Fibroblast of lung (primary cell): Measurements from ENCODE around the gene FAM20C.

Experiments used
- EZH2 ChIP-seq: IDR thresholded peaks from 2 replicates; pipeline ENCODE4 v1.5.1; 2012; ENCODE audit warnings: low read length, control low read depth, mild to moderate bottlenecking; ENCODE audit errors: missing control alignments
- TF ChIP-seq, protein P1 (sequence below), 2 donors: IDR thresholded peaks in 1 of 2; conservative IDR thresholded peaks in 1 of 2; 1 replicate in 1 of 2; 2 replicates in 1 of 2; pipeline ENCODE4 v1.5.1; 2011 to 2012; ENCODE audit warnings: low read length in 2 of 2, control low read depth in 1 of 2, inconsistent platforms in 1 of 2, low read depth in 1 of 2, mild to moderate bottlenecking in 1 of 2

DNA sequence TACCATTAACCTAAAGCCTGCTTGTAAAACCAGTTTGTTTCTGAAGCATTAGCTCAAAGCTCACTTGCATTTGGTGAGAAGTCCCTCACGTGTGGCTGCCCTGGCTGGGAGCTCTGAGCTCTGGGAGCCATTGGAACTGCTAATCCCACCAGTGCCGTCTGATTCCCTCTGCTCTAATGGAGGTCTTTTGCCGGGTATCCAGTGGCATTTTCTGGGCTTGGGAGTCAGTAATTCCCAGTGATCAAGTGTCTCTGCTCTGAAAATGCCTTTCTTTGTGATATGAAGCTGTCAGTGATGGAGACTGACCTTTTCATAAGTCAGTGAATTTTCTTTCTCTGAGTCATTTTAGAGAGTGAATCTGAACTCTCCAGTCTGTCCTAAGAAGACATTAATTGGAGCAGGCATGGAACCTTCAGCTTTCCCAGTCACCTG is 36.9 kb upstream of the FAM20C start:
- TF ChIP-seq, protein P1, sequence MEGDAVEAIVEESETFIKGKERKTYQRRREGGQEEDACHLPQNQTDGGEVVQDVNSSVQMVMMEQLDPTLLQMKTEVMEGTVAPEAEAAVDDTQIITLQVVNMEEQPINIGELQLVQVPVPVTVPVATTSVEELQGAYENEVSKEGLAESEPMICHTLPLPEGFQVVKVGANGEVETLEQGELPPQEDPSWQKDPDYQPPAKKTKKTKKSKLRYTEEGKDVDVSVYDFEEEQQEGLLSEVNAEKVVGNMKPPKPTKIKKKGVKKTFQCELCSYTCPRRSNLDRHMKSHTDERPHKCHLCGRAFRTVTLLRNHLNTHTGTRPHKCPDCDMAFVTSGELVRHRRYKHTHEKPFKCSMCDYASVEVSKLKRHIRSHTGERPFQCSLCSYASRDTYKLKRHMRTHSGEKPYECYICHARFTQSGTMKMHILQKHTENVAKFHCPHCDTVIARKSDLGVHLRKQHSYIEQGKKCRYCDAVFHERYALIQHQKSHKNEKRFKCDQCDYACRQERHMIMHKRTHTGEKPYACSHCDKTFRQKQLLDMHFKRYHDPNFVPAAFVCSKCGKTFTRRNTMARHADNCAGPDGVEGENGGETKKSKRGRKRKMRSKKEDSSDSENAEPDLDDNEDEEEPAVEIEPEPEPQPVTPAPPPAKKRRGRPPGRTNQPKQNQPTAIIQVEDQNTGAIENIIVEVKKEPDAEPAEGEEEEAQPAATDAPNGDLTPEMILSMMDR (conservative IDR thresholded peaks at IDR 0.05 in 1 of 2, IDR thresholded peaks at IDR 0.05 in 1 of 2; ENCODE audit: low read depth in 1 of 2, low read length in 2 of 2), result no peak
- TF ChIP-seq EZH2, result no peak
